PFSK-1 (cell line): ENCODE measurements around the gene WSB1.

Source experiments
- POLR2AphosphoS5 ChIP-seq: IDR thresholded peaks from 2 replicates; pipeline ENCODE4 v1.6.1; 2012; ENCODE audit warnings: low read depth, mild to moderate bottlenecking, control low read depth, low read length, moderate library complexity
- REST ChIP-seq, 2 experiments: IDR thresholded peaks; 2 replicates each; pipeline versions ENCODE4 v1.6.1 to v1.8.0; 2011 to 2012; ENCODE audit warnings: low read depth in 2 of 2, low read length in 2 of 2, control low read depth in 1 of 2, inconsistent platforms in 1 of 2, mild to moderate bottlenecking in 1 of 2, moderate library complexity in 1 of 2; ENCODE audit not compliant: insufficient read depth in 1 of 2
- SIN3A ChIP-seq: IDR thresholded peaks from 2 replicates; pipeline ENCODE4 v1.6.1; 2012; ENCODE audit warnings: mild to moderate bottlenecking, low read length, moderate library complexity, borderline replicate concordance; ENCODE audit not compliant: insufficient read depth
- TAF1 ChIP-seq: IDR thresholded peaks from 2 replicates; pipeline ENCODE4 v1.6.1; 2012; ENCODE audit warnings: low read length, control low read depth, borderline replicate concordance; ENCODE audit not compliant: insufficient read depth

GRCh38 chr17:27293898-27294688, at the start of gene WSB1:
- TF ChIP-seq TAF1 (peak; percentile 97), POLR2AphosphoS5 (peak; percentile 99), REST (IDR thresholded peaks at IDR 0.05; ENCODE audit: insufficient read depth in 1 of 2, low read depth in 2 of 2, low read length in 2 of 2) (peak; percentile 36 to 67; a peak in 3 of 4 replicates), SIN3A (0 out of 2 replicates have a peak, but pooled peaks have one; percentile 55)
